HG03097 (cell line): ENCODE results near the gene MAST4.
"Not testable (repeated sequence)": the region's sequence is repeated elsewhere in the genome, so short reads cannot be mapped to it uniquely, and the experiment has no call there.

ENCODE experiments used
- ATAC-seq: cut with Tn5 transposase; IDR thresholded peaks from one replicate; pipeline ENCODE4 v1.9.1; 2021; ENCODE audit not compliant: unreplicated experiment, low FRiP score

The MAST4 gene

DNA sequence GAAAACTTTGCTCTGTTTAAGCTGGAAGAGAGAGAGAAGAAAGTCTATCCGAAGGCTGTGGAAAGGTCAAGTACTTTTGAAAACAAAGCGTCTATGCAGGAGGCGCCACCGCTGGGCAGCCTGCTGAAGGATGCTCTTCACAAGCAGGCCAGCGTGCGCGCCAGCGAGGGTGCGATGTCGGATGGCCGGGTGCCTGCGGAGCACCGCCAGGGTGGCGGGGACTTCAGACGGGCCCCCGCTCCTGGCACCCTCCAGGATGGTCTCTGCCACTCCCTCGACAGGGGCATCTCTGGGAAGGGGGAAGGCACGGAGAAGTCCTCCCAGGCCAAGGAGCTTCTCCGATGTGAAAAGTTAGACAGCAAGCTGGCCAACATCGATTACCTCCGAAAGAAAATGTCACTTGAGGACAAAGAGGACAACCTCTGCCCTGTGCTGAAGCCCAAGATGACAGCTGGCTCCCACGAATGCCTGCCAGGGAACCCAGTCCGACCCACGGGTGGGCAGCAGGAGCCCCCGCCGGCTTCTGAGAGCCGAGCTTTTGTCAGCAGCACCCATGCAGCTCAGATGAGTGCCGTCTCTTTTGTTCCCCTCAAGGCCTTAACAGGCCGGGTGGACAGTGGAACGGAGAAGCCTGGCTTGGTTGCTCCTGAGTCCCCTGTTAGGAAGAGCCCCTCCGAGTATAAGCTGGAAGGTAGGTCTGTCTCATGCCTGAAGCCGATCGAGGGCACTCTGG lies 567.8 kb downstream of the MAST4 start:
- ATAC-seq = no peak

DNA sequence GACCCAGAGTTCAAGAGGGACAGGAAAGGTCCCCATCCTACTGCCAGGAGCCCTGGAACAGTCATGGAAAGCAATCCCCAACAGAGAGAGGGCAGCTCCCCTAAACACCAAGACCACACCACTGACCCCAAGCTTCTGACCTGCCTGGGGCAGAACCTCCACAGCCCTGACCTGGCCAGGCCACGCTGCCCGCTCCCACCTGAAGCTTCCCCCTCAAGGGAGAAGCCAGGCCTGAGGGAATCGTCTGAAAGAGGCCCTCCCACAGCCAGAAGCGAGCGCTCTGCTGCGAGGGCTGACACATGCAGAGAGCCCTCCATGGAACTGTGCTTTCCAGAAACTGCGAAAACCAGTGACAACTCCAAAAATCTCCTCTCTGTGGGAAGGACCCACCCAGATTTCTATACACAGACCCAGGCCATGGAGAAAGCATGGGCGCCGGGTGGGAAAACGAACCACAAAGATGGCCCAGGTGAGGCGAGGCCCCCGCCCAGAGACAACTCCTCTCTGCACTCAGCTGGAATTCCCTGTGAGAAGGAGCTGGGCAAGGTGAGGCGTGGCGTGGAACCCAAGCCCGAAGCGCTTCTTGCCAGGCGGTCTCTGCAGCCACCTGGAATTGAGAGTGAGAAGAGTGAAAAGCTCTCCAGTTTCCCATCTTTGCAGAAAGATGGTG lies 568.8 kb downstream of the MAST4 start:
- ATAC-seq = no peak

DNA sequence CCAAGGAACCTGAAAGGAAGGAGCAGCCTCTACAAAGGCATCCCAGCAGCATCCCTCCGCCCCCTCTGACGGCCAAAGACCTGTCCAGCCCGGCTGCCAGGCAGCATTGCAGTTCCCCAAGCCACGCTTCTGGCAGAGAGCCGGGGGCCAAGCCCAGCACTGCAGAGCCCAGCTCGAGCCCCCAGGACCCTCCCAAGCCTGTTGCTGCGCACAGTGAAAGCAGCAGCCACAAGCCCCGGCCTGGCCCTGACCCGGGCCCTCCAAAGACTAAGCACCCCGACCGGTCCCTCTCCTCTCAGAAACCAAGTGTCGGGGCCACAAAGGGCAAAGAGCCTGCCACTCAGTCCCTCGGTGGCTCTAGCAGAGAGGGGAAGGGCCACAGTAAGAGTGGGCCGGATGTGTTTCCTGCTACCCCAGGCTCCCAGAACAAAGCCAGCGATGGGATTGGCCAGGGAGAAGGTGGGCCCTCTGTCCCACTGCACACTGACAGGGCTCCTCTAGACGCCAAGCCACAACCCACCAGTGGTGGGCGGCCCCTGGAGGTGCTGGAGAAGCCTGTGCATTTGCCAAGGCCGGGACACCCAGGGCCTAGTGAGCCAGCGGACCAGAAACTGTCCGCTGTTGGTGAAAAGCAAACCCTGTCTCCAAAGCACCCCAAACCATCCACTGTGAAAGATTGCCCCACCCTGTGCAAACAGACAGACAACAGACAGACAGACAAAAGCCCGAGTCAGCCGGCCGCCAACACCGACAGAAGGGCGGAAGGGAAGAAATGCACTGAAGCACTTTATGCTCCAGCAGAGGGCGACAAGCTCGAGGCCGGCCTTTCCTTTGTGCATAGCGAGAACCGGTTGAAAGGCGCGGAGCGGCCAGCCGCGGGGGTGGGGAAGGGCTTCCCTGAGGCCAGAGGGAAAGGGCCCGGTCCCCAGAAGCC lies 569.6 kb downstream of the MAST4 start:
- ATAC-seq = peak; percentile 88

DNA sequence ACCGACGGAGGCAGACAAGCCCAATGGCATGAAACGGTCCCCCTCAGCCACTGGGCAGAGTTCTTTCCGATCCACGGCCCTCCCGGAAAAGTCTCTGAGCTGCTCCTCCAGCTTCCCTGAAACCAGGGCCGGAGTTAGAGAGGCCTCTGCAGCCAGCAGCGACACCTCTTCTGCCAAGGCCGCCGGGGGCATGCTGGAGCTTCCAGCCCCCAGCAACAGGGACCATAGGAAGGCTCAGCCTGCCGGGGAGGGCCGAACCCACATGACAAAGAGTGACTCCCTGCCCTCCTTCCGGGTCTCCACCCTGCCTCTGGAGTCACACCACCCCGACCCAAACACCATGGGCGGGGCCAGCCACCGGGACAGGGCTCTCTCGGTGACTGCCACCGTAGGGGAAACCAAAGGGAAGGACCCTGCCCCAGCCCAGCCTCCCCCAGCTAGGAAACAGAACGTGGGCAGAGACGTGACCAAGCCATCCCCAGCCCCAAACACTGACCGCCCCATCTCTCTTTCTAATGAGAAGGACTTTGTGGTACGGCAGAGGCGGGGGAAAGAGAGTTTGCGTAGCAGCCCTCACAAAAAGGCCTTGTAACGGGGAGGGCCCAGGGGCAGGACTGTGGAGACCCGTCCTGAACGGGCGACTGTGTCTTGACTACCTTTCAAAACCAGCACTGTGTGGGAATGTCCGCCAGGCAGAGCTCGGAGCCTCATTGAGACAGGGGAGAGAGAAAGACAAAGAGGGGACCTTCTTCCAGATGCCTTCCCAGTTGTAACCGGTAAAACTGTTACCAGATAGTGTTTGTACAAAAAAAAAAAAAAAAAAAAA lies 570.5 kb downstream of the MAST4 start:
- ATAC-seq = peak; percentile 23

DNA sequence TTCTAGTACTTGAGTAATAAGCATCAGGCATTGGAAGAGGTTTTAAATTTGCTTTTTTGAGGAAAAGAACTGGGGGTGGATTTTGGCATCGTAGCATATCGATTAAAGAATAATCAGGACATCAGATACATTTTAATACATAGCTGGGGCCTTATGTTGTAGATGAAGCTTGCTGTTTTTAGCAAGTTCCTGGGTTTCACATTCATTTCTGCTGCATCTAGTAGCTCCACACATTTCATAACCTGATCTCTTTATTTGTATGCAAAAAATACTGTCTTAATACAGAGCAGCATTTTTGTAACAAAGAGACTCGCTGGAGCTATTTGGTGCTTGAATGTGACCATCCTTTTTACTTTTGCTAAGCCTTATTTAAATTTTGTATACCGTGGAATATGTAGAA lies 571.9 kb downstream of the MAST4 start:
- no peak for ATAC-seq

DNA sequence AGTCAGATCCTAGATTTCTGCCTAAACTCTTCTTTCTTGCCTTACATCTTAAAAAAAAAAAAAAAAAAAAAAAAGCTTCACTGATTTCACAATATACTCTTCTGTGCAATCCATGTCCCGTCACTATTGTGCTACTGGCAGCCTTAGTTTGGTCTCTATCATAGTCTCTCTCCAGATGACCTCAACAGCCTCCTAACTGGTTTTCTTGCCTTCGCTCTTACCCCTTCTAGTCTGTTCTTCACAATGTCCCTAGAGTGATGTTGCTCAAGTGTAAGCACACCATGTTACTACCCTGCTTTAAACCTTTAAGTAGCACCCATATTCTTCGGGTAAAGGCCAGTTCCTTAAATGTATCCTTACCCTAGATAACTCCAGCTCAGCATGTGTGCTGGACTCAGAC lies 574.6 kb downstream of the MAST4 start:
- no peak for ATAC-seq

DNA sequence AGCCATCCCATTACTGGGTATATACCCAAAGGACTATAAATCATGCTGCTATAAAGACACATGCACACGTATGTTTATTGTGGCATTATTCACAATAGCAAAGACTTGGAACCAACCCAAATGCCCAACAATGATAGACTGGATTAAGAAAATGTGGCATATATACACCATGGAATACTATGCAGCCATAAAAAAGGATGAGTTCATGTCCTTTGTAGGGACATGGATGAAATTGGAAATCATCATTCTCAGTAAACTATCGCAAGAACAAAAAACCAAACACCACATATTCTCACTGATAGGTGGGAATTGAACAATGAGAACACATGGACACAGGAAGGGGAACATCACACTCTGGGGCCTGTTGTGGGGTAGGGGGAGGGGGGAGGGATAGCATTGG lies 577.2 kb downstream of the MAST4 start:
- not testable (repeated sequence) for ATAC-seq

DNA sequence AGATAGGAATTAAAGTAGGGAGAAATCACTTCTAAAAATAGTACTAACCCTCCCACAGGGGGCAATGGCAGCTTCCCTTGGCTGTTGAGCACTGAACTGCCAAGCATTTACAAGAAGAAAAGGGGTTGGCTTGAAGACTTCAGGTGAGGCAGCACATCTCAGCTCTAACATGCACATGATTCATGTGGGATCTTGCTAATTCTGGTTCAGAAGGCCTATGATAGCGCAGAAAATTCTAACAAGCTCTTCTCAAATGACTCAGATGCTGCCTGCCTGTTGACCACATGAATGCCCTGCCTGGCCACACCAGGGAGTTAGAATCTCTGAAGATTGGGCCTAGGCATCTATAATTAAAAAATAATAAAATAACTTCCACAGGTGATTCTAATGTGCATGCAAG lies 577.8 kb downstream of the MAST4 start:
- no peak for ATAC-seq

DNA sequence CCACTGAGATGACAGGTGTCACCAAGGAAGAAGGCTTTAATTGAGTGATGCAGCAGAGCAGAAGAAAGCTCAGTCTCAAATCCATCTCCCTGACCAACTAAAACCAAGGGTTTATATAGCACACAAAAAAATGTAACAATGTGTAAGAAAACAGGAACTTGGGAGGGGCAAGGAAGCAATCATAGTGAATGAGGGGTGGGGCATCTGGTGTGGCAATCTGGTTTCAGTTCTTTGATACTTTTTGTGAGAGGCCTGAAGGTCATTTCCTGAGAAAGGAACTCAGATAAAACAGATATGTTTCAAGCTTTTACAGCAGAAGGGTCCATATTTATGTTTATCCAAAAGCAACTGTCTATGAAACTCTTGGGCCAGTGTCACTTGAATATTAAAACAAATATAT lies 580.7 kb downstream of the MAST4 start:
- no peak for ATAC-seq

DNA sequence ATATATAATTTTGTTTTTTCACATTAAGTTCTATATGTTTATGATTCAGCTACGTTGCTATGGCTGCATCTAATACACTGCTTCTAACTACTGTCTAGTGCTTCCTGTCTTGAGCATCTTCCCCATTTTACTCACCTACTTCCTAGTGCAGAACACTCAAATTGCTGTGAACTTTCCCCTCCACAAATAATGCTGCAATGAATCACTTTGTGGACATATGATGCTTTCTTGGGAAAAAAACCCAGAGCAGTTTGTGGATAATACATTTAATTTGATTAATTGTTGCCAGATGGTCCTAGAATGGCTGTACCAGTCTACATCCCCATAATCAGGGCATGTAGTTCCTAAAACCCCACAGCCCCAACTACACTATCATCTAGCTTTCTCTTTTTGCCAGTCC lies 581.9 kb downstream of the MAST4 start:
- ATAC-seq = no peak

DNA sequence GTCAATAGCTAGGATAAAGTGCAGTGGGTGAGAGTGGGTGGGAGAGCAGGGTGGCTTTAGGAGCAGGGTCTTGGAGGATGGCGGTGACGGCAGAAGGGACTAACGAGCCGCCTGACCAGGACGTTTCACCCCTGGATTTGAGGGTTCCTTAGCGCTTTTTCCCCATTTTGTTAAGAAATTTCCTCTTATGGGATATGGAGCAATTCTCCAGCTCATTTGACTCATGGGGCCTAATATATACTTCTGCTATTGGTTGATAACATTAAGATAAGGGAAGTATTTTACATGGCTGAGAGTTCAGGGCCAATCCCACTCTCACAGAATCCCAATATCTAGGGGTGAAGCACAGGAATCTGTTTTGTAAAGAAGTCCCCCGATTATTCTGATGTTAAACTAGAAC lies 582.8 kb downstream of the MAST4 start:
- ATAC-seq = no peak

DNA sequence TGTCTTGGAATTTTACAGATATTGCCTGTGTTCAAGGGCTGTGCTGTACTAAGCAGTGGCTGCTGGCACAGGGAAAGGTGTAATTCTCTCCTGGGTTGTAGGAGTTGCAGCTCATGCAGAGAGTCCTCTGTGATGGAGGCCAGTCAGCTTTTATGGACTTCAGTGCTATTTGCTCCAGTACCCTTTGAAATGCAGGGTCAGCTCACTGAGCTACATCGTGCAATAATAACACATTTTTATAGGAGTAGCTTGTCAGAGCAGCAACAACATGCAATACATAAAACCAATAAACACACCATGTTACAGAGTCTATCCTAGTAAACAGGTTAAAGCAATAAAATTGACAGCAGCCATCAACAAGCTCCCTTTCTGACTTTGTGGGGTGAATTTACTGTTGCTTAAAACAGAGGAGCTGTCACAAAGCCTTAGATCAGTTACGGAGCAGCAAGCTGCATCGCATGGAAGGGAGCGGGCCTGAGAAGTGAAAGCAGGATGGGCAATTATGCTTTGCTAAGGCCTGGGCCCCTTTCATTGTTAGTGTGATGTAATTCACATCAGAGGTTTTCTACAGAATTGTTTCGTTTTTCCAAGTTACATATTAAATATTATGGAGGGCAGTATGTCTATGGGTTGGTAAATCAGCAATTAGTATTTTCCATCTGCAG lies 583.6 kb downstream of the MAST4 start:
- no peak for ATAC-seq

DNA sequence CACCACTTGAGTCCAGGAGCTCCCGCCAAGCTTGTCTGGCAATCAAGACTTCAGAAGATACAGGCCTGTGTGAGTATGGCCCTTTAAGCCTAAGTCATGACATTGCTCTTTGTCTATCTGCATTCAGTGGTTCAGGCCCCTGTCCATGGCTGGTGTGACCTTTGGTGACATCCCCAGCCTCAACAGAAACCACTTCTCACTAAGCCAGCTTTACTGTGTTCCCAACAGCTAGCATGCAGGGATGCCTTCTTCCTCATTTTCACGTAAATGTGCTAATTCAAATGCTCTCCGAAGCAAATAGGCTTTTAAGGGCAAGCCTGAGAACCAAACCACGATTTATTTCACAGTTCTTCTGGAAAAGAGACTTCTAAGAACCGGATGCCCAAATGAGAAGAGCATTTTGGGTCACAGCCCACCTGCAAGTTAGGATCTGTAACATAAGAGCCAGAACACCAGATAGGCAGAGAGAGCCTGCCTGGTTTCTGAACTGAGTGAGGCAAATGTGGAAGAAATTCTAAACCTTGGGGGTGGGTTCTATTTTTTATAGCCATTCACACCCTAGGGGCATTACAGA lies 585.5 kb downstream of the MAST4 start:
- no peak for ATAC-seq

DNA sequence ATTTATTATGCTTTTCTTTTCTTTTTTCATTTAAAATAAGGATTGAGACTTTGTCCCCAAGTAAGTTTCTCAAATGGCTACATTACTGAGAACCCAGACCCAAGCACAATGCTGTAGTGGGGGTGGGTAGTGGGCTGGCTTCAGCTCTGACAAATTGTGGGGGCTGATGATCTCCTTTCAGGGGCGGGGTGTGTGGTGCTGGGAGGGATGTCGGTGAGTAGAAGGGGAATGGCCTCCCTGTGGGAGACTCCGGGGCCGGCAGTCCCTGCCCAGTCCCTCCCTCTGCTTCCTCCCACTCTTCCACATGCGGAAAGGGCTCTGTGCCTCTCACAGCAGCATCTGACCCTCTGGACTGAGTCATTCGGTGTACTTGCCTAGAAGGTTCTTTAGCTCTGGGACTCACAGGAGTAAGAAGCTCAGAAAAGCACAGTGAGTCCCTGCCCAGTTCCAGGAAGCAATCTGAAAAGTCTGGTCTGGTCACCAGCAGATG lies 586.2 kb downstream of the MAST4 start:
- ATAC-seq = no peak

DNA sequence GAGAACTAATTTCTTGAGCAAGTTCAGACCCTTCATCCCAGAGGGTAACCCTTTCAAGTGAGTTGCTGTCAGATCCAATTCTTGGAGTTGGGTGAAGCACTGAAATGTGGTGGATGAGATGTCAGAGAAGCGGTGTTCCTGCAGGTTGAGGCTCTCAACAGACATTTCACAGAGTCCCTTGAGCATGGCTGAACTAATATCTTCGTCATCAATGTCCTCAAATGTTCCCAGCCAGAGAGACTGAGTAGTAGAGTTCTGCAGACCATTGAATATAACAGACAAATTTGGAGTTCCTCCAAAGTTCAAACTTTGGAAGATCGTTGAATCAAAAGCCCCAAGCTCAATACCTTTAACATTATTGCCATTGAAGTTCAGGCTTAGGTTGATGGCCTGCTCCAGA lies 587.7 kb downstream of the MAST4 start:
- ATAC-seq = no peak

DNA sequence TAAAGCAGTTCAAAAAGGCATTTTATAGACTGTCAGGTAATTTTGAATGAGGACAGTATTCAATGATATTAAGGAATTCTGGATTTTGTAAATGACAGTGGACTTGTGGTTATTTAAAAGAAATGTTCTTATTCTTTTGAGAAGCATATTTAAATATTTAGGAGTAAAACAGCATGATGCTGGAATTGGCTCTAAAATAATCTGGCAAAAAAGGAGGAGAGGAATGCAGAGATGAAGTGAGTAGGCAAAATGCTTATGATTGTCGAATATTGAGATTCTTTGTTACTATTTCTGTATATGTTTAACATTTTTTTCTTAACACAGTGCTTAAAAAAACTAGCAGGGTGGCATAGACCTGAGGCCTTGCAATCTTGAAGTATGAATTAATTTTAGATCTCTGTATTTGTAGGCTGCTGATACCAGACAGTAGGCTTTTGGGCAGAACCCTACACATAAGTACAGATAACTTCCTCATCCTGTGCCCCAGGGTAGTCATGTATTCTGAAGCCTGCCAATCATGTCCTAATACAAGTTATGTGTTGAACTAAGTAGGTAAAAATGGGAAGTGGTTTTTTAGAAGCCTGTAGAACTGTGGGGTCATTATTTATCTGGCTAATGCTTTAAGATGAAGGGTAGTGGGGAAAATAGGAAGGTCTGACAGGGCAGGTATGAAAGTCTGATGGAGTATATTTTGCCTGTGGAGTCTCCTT lies 591.0 kb downstream of the MAST4 start:
- no peak for ATAC-seq

DNA sequence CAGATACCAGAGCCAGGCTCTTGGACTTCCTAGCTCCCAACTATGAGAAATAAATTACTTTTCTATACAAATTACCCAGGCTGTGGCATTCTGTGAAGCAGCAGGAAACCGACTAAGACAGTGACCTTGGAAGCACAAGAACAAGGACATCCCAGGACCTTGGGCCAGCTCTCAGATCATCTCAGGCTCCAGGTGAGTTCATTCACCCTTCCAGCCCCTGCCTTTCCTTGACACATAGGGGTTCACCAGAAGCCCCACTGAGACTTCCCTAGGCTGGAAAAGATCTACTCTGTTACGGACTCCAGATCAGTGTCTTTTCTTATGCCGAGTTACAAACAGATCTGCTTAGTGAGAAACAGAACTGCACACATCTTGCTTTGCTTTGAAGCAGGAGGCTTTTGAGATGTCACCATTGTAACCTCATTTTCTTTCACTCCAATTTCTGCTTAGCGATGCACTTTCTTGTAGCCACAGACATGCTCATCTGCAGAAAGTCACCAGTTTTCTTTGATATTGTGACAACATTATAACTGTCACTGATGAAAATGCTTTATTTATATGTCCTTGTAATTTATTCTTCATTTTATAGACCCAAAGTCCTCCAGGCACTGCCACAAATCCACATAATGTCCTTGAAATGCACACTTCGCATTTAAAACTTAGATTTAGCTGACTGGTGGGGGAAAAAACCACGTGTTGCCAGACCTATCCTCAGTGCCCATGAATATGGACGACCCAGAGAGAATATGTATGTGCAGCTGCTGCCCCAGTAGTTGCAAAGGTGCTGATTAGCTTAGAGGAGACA lies 592.3 kb downstream of the MAST4 start:
- no peak for ATAC-seq

DNA sequence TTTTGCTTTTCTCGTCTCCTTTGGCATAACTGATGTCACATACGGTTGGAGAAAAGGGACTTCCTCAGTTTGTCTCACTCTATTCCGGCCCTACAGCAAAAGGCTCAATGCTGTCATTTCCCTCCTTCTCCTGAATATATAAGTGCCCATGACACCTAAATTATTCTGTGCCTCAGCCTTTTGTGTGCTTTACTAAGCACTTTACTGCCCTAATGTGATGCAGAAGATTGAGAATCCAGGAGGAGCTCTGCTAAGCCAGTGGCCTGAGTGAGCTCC lies 592.8 kb downstream of the MAST4 start:
- ATAC-seq = no peak
